OCI-LY7 (cell line): ENCODE data around the gene ZNF763.
"Not testable (repeated sequence)": the region's sequence is repeated elsewhere in the genome, so short reads cannot be mapped to it uniquely, and the experiment has no call there.

Experiments used
- CTCF ChIP-seq: fragments of 200-600 bp; sonication (generic); conservative IDR thresholded peaks from 2 replicates; pipeline ENCODE4 v1.5.1; 2014; ENCODE audit warnings: mild to moderate bottlenecking, antibody characterized with exemption, low read length, moderate library complexity, mixed read lengths
- EZH2phosphoT487 ChIP-seq: fragments of 200-600 bp; sonication (generic); IDR thresholded peaks from 2 replicates; pipeline ENCODE4 v1.6.1; 2018; ENCODE audit warnings: low read depth, borderline replicate concordance, mild to moderate bottlenecking, mixed run types, antibody characterized with exemption, low read length, moderate library complexity, mixed read lengths

DNA sequence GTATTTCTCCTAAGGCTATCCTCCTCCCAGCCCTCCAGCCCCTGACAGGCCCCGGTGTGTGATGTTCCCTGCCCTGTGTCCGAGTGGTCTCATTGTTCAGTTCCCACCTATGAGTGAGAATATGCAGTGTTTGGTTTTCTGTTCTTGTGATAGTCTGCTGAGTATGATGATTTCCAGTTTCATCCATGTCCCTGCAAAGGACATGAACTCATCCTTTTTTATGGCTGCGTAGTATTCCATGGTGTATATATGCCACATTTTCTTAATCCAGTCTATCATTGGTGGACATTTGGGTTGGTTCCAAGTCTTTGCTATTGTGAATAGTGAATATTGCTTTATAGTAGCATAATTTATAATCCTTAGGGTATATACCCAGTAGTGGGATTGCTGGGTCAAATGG is 29.0 kb upstream of the ZNF763 start:
- not testable (repeated sequence) for TF ChIP-seq CTCF, EZH2phosphoT487
